Stimulated activated CD4-positive, alpha-beta T cell treated with anti-CD3 and anti-CD28 coated beads, Interleukin-1b, Interleukin-23, amount 100 ng/mL, for 48 hours (primary cell): ENCODE measurements around the gene DCAF6.
"Not testable (repeated sequence)": the region's sequence is repeated elsewhere in the genome, so short reads cannot be mapped to it uniquely, and the experiment has no call there.

Experiments used
- DNase-seq: peaks from one replicate; pipeline ENCODE4 v3.0.0-alpha.2; 2020

Gene DCAF6

GRCh38 chr1:167936068-167936929, at the start of gene DCAF6:
TSS of gene DCAF6 (plus strand) at chr1:167936683. CDS start at chr1:167936912, 229 bp downstream.
- DNase-seq: peak; percentile 97

- DNase-seq: not testable (repeated sequence)
These were observed 49.3 kb upstream of the DCAF6 start for GRCh38 chr1:167887187-167887586.

- DNase-seq: no peak
These were observed 46.1 kb upstream of the DCAF6 start for GRCh38 chr1:167890400-167890799.

- no peak for DNase-seq
These were observed 42.7 kb upstream of the DCAF6 start for GRCh38 chr1:167893798-167894197.

- DNase-seq: no peak
These were observed 37.8 kb upstream of the DCAF6 start for GRCh38 chr1:167898578-167899222.

GRCh38 chr1:167899253-167899681, 37.2 kb upstream of the DCAF6 start:
- no peak for DNase-seq

GRCh38 chr1:167900907-167901306, 35.6 kb upstream of the DCAF6 start:
- no peak for DNase-seq

- DNase-seq: no peak
These were observed 31.8 kb upstream of the DCAF6 start for GRCh38 chr1:167904652-167905130.

GRCh38 chr1:167905182-167905581, 31.3 kb upstream of the DCAF6 start:
- no peak for DNase-seq

- DNase-seq: no peak
These were observed 30.8 kb upstream of the DCAF6 start for GRCh38 chr1:167905671-167906070.

- DNase-seq: no peak
These were observed 26.7 kb upstream of the DCAF6 start for GRCh38 chr1:167909691-167910180.

GRCh38 chr1:167910530-167910929, 26.0 kb upstream of the DCAF6 start:
- no peak for DNase-seq

- DNase-seq: no peak
These were observed 25.1 kb upstream of the DCAF6 start for GRCh38 chr1:167911413-167911812.

- DNase-seq: no peak
These were observed 24.2 kb upstream of the DCAF6 start for GRCh38 chr1:167912294-167912693.

GRCh38 chr1:167913895-167914496, 22.5 kb upstream of the DCAF6 start, which contains the start of gene ADCY10:
TSS of gene ADCY10 (minus strand) at chr1:167914134. CDS start at chr1:167905140, 8,994 bp downstream.
- no peak for DNase-seq

- DNase-seq: no peak
These were observed 20.9 kb upstream of the DCAF6 start for GRCh38 chr1:167915569-167915968.

GRCh38 chr1:167916766-167917511, 19.5 kb upstream of the DCAF6 start:
- DNase-seq: no peak

GRCh38 chr1:167922023-167922422, 14.5 kb upstream of the DCAF6 start:
- no peak for DNase-seq

- no peak for DNase-seq
These were observed 13.8 kb upstream of the DCAF6 start for GRCh38 chr1:167922611-167923074.

- no peak for DNase-seq
These were observed 13.0 kb upstream of the DCAF6 start for GRCh38 chr1:167923324-167924056.

- no peak for DNase-seq
These were observed 12.4 kb upstream of the DCAF6 start for GRCh38 chr1:167924102-167924501.
